HG03135 (cell line): Measurements from ENCODE around the gene WAC.

Experiments
- ATAC-seq: cut with Tn5 transposase; IDR thresholded peaks from one replicate; pipeline ENCODE4 v1.9.1; 2021; ENCODE audit warnings: mild to moderate bottlenecking, moderate library complexity; ENCODE audit not compliant: unreplicated experiment

WAC gene

GRCh38 chr10:28663576-28664368, 130.9 kb downstream of the WAC start:
- peak; percentile 92 for ATAC-seq

- no peak for ATAC-seq
These were observed 131.4 kb downstream of the WAC start for GRCh38 chr10:28664369-28664740.

- no peak for ATAC-seq
These were observed 134.0 kb downstream of the WAC start for GRCh38 chr10:28666751-28667467.

- no peak for ATAC-seq
These were observed 135.7 kb downstream of the WAC start for GRCh38 chr10:28668363-28669226.

GRCh38 chr10:28669227-28670173, 136.6 kb downstream of the WAC start:
- no peak for ATAC-seq
